B cell (primary cell): ENCODE results near the gene TFF1. TPM values are rescaled to one million over a fixed set of nuclear protein-coding genes. Genes with fewer than 3 reads are reported as not detected.

Source experiments
- ATAC-seq: fragments of 200-7000 bp; cut with Tn5 transposase; one replicate; pipeline ENCODE4 v1.10.0; 2021; ENCODE audit warnings: low read depth, mild to moderate bottlenecking, moderate number of reproducible peaks, moderate library complexity
- CTCF ChIA-PET: fragments of 350-600 bp; sonication (Branson Sonifier 250); formaldehyde crosslinking; loops from one replicate; lab custom pipeline; 2021; ENCODE audit warnings: antibody characterized with exemption, inconsistent platforms; lab: Charles Lee
- POLR2A ChIA-PET: fragments of 350-600 bp; sonication (Branson Sonifier 250); formaldehyde crosslinking; loops from one replicate; lab custom pipeline; 2021; ENCODE audit warnings: antibody characterized with exemption; lab: Charles Lee
- DNase-seq: peaks from one replicate; pipeline ENCODE4 v3.0.0; 2013
- H2AFZ ChIP-seq: 2 replicates; pipeline ENCODE4 v1.6.1; 2012; ENCODE audit warnings: mild to moderate bottlenecking, low read depth, low read length; ENCODE audit not compliant: insufficient read depth, poor library complexity, severe bottlenecking
- H3K27ac ChIP-seq, 2 donors: 1 replicate in 1 of 2; 2 replicates in 1 of 2; pipeline ENCODE4 v1.5.1; 2012 to 2013; ENCODE audit warnings: low read length in 2 of 2, mild to moderate bottlenecking in 2 of 2, moderate library complexity in 1 of 2
- H3K27me3 ChIP-seq, 4 experiments: fragments of 200-600 bp in 1 of 4; sonication (generic) in 1 of 4; replicated peaks in 1 of 4; 1 replicate in 2 of 4; 2 replicates in 2 of 4; pipeline versions ENCODE4 v1.6.1 to v1.7.0; 2013 to 2016; ENCODE audit warnings: low read length in 3 of 4, mild to moderate bottlenecking in 2 of 4, mixed read lengths in 1 of 4, moderate library complexity in 1 of 4; ENCODE audit not compliant: insufficient read depth in 4 of 4, control insufficient read depth in 3 of 4; ENCODE audit errors: control extremely low read depth in 1 of 4
- H3K36me3 ChIP-seq, 2 experiments: replicated peaks in 1 of 2; 1 replicate in 1 of 2; 2 replicates in 1 of 2; pipeline versions ENCODE4 v1.6.1 to v1.7.1; 2013; ENCODE audit warnings: low read length in 1 of 2; ENCODE audit not compliant: insufficient read depth in 2 of 2, control insufficient read depth in 1 of 2; ENCODE audit errors: control extremely low read depth in 1 of 2, extremely low read depth in 1 of 2
- H3K4me1 ChIP-seq, 2 donors: fragments of 200-600 bp in 1 of 2; sonication (generic) in 1 of 2; 1 replicate in 1 of 2; 2 replicates in 1 of 2; pipeline versions ENCODE4 v1.5.1 to v1.6.1; 2013 to 2017; ENCODE audit warnings: low read length in 2 of 2; ENCODE audit not compliant: control insufficient read depth in 2 of 2, insufficient read depth in 2 of 2
- H3K4me2 ChIP-seq: replicated peaks from 2 replicates; pipeline ENCODE3; 2012; ENCODE audit warnings: mild to moderate bottlenecking, low read depth, low read length; ENCODE audit not compliant: poor library complexity, severe bottlenecking
- H3K4me3 ChIP-seq, 5 experiments: fragments of 200-600 bp in 1 of 5; sonication (generic) in 1 of 5; 1 replicate in 3 of 5; 2 replicates in 2 of 5; pipeline versions ENCODE4 v1.5.1 to v1.7.0; 2011 to 2016; ENCODE audit warnings: low read length in 4 of 5, mild to moderate bottlenecking in 4 of 5, low read depth in 2 of 5, control low read depth in 1 of 5, moderate library complexity in 1 of 5; ENCODE audit not compliant: insufficient read depth in 1 of 5; ENCODE audit errors: control extremely low read depth in 1 of 5, extremely low read depth in 1 of 5
- H3K79me2 ChIP-seq: fragments of 200-600 bp; sonication (generic); one replicate; pipeline ENCODE4 v1.6.0; 2016; ENCODE audit warnings: low read length; ENCODE audit not compliant: control insufficient read depth, insufficient read depth
- H3K9ac ChIP-seq: fragments of 200-600 bp; sonication (generic); 2 replicates; pipeline ENCODE4 v1.6.1; 2017; ENCODE audit warnings: mild to moderate bottlenecking, low read length, moderate library complexity
- H3K9me3 ChIP-seq, 3 donors: one replicate each; pipeline versions ENCODE4 v1.6.1 to v1.7.1; 2013; ENCODE audit warnings: low read length in 2 of 3; ENCODE audit not compliant: control insufficient read depth in 2 of 3, insufficient read depth in 1 of 3; ENCODE audit errors: control extremely low read depth in 1 of 3
- H4K20me1 ChIP-seq: 2 replicates; pipeline ENCODE4 v1.6.0; 2012; ENCODE audit warnings: mild to moderate bottlenecking, low read length; ENCODE audit not compliant: insufficient read depth, control insufficient read depth, poor library complexity, severe bottlenecking
- H3K27ac Mint-ChIP-seq: one replicate; pipeline ENCODE4 v1.8.0; 2021; ENCODE audit warnings: mixed read lengths
- H3K27me3 Mint-ChIP-seq: one replicate; pipeline ENCODE4 v1.8.0; 2021; ENCODE audit warnings: mixed read lengths
- H3K4me1 Mint-ChIP-seq: one replicate; pipeline ENCODE4 v1.8.0; 2021; ENCODE audit warnings: mixed read lengths
- H3K4me3 Mint-ChIP-seq: one replicate; pipeline ENCODE4 v1.8.0; 2021; ENCODE audit warnings: mixed read lengths
- H3K9me3 Mint-ChIP-seq: one replicate; pipeline ENCODE4 v1.8.0; 2022; ENCODE audit warnings: mixed read lengths; ENCODE audit not compliant: insufficient read depth
- CTCF ChIP-seq: fragments of 200-600 bp; IDR thresholded peaks from one replicate; pipeline ENCODE4 v1.8.0; 2022; ENCODE audit warnings: antibody characterized with exemption, mild to moderate bottlenecking
- EZH2 ChIP-seq: IDR thresholded peaks from 2 replicates; pipeline ENCODE4 v1.6.1; 2012; ENCODE audit warnings: borderline replicate concordance, low read depth, mild to moderate bottlenecking, moderate library complexity, low read length; ENCODE audit not compliant: insufficient read depth, poor library complexity, severe bottlenecking
- WGBS: methylation state at CpG from one replicate; pipeline ENCODE4 v1.1.5; 2013; ENCODE audit warnings: missing lambda C conversion rate; ENCODE audit not compliant: insufficient coverage; 5-methylcytosine and 5-hydroxymethylcytosine counted together
- intact Hi-C: fragments of 100-400 bp; cut with micrococcal nuclease; formaldehyde crosslinking; loops from one replicate; pipeline ENCODE4 v1.10.0; 2022
- polyA plus RNA-seq: library from polyadenylated mRNA; depleted of rRNA; stranded (reverse); fragments of >200 nt; gene quantifications from 2 replicates; pipeline ENCODE4 v1.2.3, GENCODE V29; 2012
- total RNA-seq, 2 donors: library from RNA; stranded (reverse); fragments of 120-200 nt in 1 of 2; gene quantifications; 1 replicate in 1 of 2; 2 replicates in 1 of 2; pipeline versions ENCODE4 v1.2.3 to v1.2.4, GENCODE V29; 2013 to 2022

The TFF1 gene
- total and polyA plus RNA-seq, 2 donors (not counting 1 experiment from before 2014, with no cell fraction given), result not detected

- ATAC-seq, result no peak
- Mint-ChIP-seq H3K4me1 (peaks cover 10% of the 10 kb centered on the region), H3K27ac (no peak overlapping the region), H3K9me3 (no peaks in the 10 kb centered on the region), H3K4me3 (no peak overlapping the region), H3K27me3 (peaks cover 7% of the 10 kb centered on the region)
- H3K79me2 ChIP-seq, result no peaks in the 10 kb centered on the region
- H3K4me2 ChIP-seq, result no peak overlapping the region
- ChIA-PET POLR2A (no interaction called here), CTCF (no interaction called here)
- peaks cover 0 to 13% (median 4%) of the 10 kb centered on the region in 3 donors for H3K9me3 ChIP-seq
- no peak overlapping the region for H3K27ac ChIP-seq
- intact Hi-C loops, result no loop called here
- H3K9ac ChIP-seq, result no peak overlapping the region
- H3K4me1 ChIP-seq, result peaks cover 9 to 12% of the 10 kb centered on the region in 2 donors
- TF ChIP-seq EZH2 (no peak), CTCF (no peak)
- H3K4me3 ChIP-seq, result no peak overlapping the region
- no peak overlapping the region for H2AFZ ChIP-seq
- DNase-seq, result no peak
- peaks cover 0 to 17% (median 0%) of the 10 kb centered on the region in 4 experiments for H3K27me3 ChIP-seq
- H3K36me3 ChIP-seq, result no peaks in the 10 kb centered on the region
- H4K20me1 ChIP-seq, result no peaks in the 10 kb centered on the region
- WGBS, result 88% methylated on average over 21 of the region's 32 CpGs
Observed at GRCh38 chr21:42376338-42376982, 10.1 kb upstream of the TFF1 start.

GRCh38 chr21:42375966-42376337, 9.6 kb upstream of the TFF1 start:
- peaks cover 12% of the 10 kb centered on the region for H3K27me3 Mint-ChIP-seq
- no peak overlapping the region for H3K27ac Mint-ChIP-seq
- Histone ChIP-seq H3K27ac (no peak overlapping the region), H3K36me3 (no peaks in the 10 kb centered on the region), H3K4me1 (peaks cover 9 to 12% of the 10 kb centered on the region in 2 donors), H3K79me2 (no peaks in the 10 kb centered on the region), H3K4me2 (no peak overlapping the region), H4K20me1 (no peaks in the 10 kb centered on the region), H2AFZ (no peak overlapping the region), H3K4me3 (no peak overlapping the region), H3K9me3 (peaks cover 0 to 9% (median 0%) of the 10 kb centered on the region in 3 donors), H3K27me3 (peaks cover 0 to 17% (median 0%) of the 10 kb centered on the region in 4 experiments), H3K9ac (no peak overlapping the region)
- CTCF ChIA-PET, result no interaction called here
- no peaks in the 10 kb centered on the region for H3K9me3 Mint-ChIP-seq
- intact Hi-C loops, result no loop called here
- WGBS, result 63% methylated on average over 1 of the region's 3 CpGs
- TF ChIP-seq EZH2, result no peak
- no peak for TF ChIP-seq CTCF
- no peak for DNase-seq
- H3K4me1 Mint-ChIP-seq, result peaks cover 10% of the 10 kb centered on the region
- H3K4me3 Mint-ChIP-seq, result no peak overlapping the region
- no peak for ATAC-seq
- POLR2A ChIA-PET, result no interaction called here
